ENCODE measurements around the gene SLC5A6. TPM values are rescaled to one million over a fixed set of nuclear protein-coding genes. Genes with fewer than 3 reads are reported as not detected.

SLC5A6 gene
- polyA plus RNA-seq, 1 of the 3 experiments (the other 2 are of a cell fraction) = 75.7 TPM

DNA sequence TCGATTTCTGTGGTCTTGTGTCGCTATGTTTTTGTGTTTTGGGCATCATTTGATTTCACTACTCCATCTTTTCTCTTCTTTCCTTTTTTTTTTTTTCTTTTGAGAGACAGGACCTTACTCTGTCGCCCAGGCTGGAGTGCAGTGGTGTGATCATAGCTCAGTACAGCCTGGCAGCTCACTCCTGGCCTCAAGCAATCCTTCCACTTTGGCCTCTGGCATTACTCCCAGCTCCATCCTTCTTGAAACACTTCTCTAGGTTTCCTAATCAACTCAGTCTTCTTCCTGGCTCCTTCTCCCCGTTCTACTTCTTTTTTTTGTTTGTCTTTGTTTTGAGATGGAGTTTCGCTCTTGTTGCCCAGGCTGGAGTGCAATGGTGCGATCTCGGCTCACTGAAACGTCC, 36.7 kb downstream of the SLC5A6 start (continued):
- TF ChIP-seq, protein P1, sequence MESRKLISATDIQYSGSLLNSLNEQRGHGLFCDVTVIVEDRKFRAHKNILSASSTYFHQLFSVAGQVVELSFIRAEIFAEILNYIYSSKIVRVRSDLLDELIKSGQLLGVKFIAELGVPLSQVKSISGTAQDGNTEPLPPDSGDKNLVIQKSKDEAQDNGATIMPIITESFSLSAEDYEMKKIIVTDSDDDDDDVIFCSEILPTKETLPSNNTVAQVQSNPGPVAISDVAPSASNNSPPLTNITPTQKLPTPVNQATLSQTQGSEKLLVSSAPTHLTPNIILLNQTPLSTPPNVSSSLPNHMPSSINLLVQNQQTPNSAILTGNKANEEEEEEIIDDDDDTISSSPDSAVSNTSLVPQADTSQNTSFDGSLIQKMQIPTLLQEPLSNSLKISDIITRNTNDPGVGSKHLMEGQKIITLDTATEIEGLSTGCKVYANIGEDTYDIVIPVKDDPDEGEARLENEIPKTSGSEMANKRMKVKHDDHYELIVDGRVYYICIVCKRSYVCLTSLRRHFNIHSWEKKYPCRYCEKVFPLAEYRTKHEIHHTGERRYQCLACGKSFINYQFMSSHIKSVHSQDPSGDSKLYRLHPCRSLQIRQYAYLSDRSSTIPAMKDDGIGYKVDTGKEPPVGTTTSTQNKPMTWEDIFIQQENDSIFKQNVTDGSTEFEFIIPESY (IDR thresholded peaks at IDR 0.05; ENCODE audit: borderline replicate concordance, low read depth) = no peak
- TF ChIP-seq, protein P2, sequence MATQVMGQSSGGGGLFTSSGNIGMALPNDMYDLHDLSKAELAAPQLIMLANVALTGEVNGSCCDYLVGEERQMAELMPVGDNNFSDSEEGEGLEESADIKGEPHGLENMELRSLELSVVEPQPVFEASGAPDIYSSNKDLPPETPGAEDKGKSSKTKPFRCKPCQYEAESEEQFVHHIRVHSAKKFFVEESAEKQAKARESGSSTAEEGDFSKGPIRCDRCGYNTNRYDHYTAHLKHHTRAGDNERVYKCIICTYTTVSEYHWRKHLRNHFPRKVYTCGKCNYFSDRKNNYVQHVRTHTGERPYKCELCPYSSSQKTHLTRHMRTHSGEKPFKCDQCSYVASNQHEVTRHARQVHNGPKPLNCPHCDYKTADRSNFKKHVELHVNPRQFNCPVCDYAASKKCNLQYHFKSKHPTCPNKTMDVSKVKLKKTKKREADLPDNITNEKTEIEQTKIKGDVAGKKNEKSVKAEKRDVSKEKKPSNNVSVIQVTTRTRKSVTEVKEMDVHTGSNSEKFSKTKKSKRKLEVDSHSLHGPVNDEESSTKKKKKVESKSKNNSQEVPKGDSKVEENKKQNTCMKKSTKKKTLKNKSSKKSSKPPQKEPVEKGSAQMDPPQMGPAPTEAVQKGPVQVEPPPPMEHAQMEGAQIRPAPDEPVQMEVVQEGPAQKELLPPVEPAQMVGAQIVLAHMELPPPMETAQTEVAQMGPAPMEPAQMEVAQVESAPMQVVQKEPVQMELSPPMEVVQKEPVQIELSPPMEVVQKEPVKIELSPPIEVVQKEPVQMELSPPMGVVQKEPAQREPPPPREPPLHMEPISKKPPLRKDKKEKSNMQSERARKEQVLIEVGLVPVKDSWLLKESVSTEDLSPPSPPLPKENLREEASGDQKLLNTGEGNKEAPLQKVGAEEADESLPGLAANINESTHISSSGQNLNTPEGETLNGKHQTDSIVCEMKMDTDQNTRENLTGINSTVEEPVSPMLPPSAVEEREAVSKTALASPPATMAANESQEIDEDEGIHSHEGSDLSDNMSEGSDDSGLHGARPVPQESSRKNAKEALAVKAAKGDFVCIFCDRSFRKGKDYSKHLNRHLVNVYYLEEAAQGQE (IDR thresholded peaks at IDR 0.05; ENCODE audit: low read depth, low read length) = no peak
- TF ChIP-seq JUND (IDR thresholded peaks at IDR 0.05) = no peak
- no peak for TF ChIP-seq TAF1 (IDR thresholded peaks at IDR 0.05; ENCODE audit: borderline replicate concordance, low read depth, low read length)
- no peak for TF ChIP-seq FOXM1 (IDR thresholded peaks at IDR 0.05; ENCODE audit: low read depth)

DNA sequence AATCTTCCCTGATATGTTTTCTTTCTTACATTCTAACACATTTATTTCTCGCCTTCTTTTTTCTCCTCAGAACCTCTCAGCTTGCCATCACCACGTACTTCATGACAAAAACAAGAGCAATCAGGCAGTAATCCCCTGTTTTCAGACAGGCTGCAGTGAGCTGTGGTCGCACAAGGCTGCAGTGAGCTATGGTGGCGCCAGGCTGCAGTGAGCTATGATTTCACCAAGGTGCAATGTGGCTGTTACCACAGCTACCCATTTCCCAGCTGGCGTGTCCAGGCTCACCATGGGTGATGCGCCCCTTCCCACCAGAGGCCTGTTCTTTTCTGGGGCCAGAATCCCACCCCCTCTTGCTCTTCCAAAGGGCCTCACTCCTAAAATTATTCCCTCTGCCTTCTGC, 37.4 kb downstream of the SLC5A6 start:
- no peak overlapping the region for H3K27ac ChIP-seq (ENCODE audit: low read depth in 2 of 2, low read length in 1 of 2)
- no peak for TF ChIP-seq RXRA (IDR thresholded peaks at IDR 0.05; ENCODE audit: borderline replicate concordance, low read depth)
- H3K4me3 ChIP-seq (ENCODE audit: low read depth in 2 of 2, low read length in 1 of 2) = no peak overlapping the region
- ChIA-PET CTCF (interaction anchor here (0.6 to 2.8 kb wide), 10 partner anchors 9 to 213 kb away, joined by 3 to 21 read pairs (median 6); no protein-coding TSS in a partner anchor), POLR2A (no interaction called here)
- no peaks in the 10 kb centered on the region for H3K79me2 ChIP-seq (ENCODE audit: insufficient read depth)
- H3K4me1 ChIP-seq (ENCODE audit: control insufficient read depth in 1 of 2, insufficient read depth in 2 of 2, low read depth in 1 of 2, low read length in 1 of 2) = peaks cover 3 to 7% of the 10 kb centered on the region in 2 experiments; a peak in 3 of 4 replicates
- H3K27me3 ChIP-seq (ENCODE audit: insufficient read depth) = no peaks in the 10 kb centered on the region
- DNase-seq = no peak
- no peaks in the 10 kb centered on the region for H4K20me1 ChIP-seq (ENCODE audit: insufficient read depth)
- no peaks in the 10 kb centered on the region for H3F3A ChIP-seq (replicated peaks; ENCODE audit: insufficient read depth)
- WGBS (ENCODE audit: low lambda C conversion rate) = 71% methylated on average over 6 of the region's 6 CpGs
- H3K9me3 ChIP-seq = no peaks in the 10 kb centered on the region
- H2AFZ ChIP-seq (ENCODE audit: low read depth) = no peak overlapping the region
- H3K4me2 ChIP-seq = peak overlapping the region; percentile 10
- H3K36me3 ChIP-seq (replicated peaks in 1 of 2; ENCODE audit: control insufficient read depth in 1 of 2, insufficient read depth in 2 of 2, low read length in 1 of 2) = no peaks in the 10 kb centered on the region
- no peak overlapping the region for H3K9ac ChIP-seq
- no peaks in the 10 kb centered on the region for H3K9me2 ChIP-seq

DNA sequence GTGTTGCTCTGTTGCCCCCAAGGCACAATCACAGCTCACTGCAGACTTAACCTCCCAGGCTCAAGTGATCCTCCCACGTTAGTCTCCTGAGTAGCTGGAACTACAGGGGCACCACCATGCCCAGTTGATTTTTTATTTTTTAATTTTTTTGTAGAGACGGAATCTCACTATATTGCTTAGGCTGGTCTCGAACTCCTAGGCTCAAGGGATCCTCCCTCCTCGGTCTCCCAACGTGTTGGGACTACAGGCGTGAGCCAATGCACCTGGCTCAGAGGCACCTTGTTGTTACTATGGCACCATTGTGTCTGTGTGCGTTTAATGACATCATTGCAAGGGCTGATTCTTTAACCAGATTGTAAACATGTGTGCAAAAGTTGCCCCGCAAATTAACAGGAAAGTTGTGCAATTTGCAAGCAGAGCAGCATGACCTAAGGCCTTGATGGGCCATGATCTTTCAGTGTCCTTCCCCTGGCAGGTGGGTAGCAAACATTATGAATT, 40.7 kb downstream of the SLC5A6 start:
- H3K27me3 ChIP-seq (ENCODE audit: insufficient read depth) = no peaks in the 10 kb centered on the region
- TF ChIP-seq, protein P3, sequence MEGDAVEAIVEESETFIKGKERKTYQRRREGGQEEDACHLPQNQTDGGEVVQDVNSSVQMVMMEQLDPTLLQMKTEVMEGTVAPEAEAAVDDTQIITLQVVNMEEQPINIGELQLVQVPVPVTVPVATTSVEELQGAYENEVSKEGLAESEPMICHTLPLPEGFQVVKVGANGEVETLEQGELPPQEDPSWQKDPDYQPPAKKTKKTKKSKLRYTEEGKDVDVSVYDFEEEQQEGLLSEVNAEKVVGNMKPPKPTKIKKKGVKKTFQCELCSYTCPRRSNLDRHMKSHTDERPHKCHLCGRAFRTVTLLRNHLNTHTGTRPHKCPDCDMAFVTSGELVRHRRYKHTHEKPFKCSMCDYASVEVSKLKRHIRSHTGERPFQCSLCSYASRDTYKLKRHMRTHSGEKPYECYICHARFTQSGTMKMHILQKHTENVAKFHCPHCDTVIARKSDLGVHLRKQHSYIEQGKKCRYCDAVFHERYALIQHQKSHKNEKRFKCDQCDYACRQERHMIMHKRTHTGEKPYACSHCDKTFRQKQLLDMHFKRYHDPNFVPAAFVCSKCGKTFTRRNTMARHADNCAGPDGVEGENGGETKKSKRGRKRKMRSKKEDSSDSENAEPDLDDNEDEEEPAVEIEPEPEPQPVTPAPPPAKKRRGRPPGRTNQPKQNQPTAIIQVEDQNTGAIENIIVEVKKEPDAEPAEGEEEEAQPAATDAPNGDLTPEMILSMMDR (IDR thresholded peaks at IDR 0.05) = no peak
- no peak for TF ChIP-seq FOXJ3 (CRISPR knock-in tag; IDR thresholded peaks at IDR 0.05)
- TF ChIP-seq CHD2 (IDR thresholded peaks at IDR 0.05; ENCODE audit: low read length, partially characterized antibody) = no peak
- TF ChIP-seq FOXM1 (IDR thresholded peaks at IDR 0.05; ENCODE audit: low read depth) = no peak
- TF ChIP-seq NRF1 (IDR thresholded peaks at IDR 0.05; ENCODE audit: low read depth, low read length) = no peak
- TF ChIP-seq SIN3A (IDR thresholded peaks at IDR 0.05; ENCODE audit: borderline replicate concordance, low read depth, low read length) = no peak
- no peak for TF ChIP-seq SMC3 (IDR thresholded peaks at IDR 0.05; ENCODE audit: low read depth, low read length)
- no peak for TF ChIP-seq FOSL2 (IDR thresholded peaks at IDR 0.05; ENCODE audit: borderline replicate concordance, low read depth)
- TF ChIP-seq NFIC (IDR thresholded peaks at IDR 0.05; ENCODE audit: borderline replicate concordance) = no peak
- TF ChIP-seq, protein P4, sequence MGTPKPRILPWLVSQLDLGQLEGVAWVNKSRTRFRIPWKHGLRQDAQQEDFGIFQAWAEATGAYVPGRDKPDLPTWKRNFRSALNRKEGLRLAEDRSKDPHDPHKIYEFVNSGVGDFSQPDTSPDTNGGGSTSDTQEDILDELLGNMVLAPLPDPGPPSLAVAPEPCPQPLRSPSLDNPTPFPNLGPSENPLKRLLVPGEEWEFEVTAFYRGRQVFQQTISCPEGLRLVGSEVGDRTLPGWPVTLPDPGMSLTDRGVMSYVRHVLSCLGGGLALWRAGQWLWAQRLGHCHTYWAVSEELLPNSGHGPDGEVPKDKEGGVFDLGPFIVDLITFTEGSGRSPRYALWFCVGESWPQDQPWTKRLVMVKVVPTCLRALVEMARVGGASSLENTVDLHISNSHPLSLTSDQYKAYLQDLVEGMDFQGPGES (IDR thresholded peaks at IDR 0.05; ENCODE audit: low read depth, low read length) = no peak
- no peak for TF ChIP-seq GABPA (IDR thresholded peaks at IDR 0.05; ENCODE audit: low read depth)
- no peak for TF ChIP-seq ELF1 (IDR thresholded peaks at IDR 0.05)

More for the DNA sequence above, 40.7 kb downstream of the SLC5A6 start:
- Histone ChIP-seq H3K79me2 (ENCODE audit: insufficient read depth) (no peaks in the 10 kb centered on the region), H3K9me3 (no peaks in the 10 kb centered on the region), H3K9ac (no peak overlapping the region), H4K20me1 (ENCODE audit: insufficient read depth) (no peaks in the 10 kb centered on the region), H3F3A (replicated peaks; ENCODE audit: insufficient read depth) (no peaks in the 10 kb centered on the region), H3K36me3 (replicated peaks in 1 of 2; ENCODE audit: control insufficient read depth in 1 of 2, insufficient read depth in 2 of 2, low read length in 1 of 2) (no peaks in the 10 kb centered on the region), H3K27ac (ENCODE audit: low read depth in 2 of 2, low read length in 1 of 2) (no peak overlapping the region), H3K9me2 (no peaks in the 10 kb centered on the region), H3K4me1 (ENCODE audit: control insufficient read depth in 1 of 2, insufficient read depth in 2 of 2, low read depth in 1 of 2, low read length in 1 of 2) (no peaks in the 10 kb centered on the region; a peak in 1 of 4 replicates), H3K4me3 (ENCODE audit: low read depth in 2 of 2, low read length in 1 of 2) (no peak overlapping the region), H2AFZ (ENCODE audit: low read depth) (no peak overlapping the region), H3K4me2 (no peak overlapping the region)
- WGBS (ENCODE audit: low lambda C conversion rate) = 66% methylated on average over 8 of the region's 8 CpGs
- CTCF ChIA-PET = interaction anchor here (1.2 to 4.8 kb wide), 11 partner anchors 13 to 358 kb away, joined by 4 to 58 read pairs (median 31); partner anchors contain the start of genes PREB, TCF23 and TRIM54
- POLR2A ChIA-PET = interaction anchor here (0.6 kb wide), 1 partner anchor 108 kb away, joined by 3 read pairs; no protein-coding TSS in a partner anchor
- no peak for DNase-seq

Measured in SK-N-SH (cell line).